Natural killer cell (primary cell): ENCODE results near the gene OGFR. TPM values are rescaled to one million over a fixed set of nuclear protein-coding genes. Genes with fewer than 3 reads are reported as not detected.
A peak's percentile ranks its signal among the peaks of the same experiment; 100 is the strongest.

Experiments used
- ATAC-seq, 3 donors: fragments of 150-1000 bp in 2 of 3; fragments of 200-7000 bp in 1 of 3; cut with Tn5 transposase; 1 replicate in 1 of 3; 2 replicates in 2 of 3; pipeline ENCODE4 v1.10.0; 2021; ENCODE audit warnings: mild to moderate bottlenecking in 2 of 3, moderate library complexity in 2 of 3
- DNase-seq, 2 donors: peaks; one replicate each; pipeline versions ENCODE4 v3.0.0 to v3.0.0-alpha.2; 2013 to 2021; ENCODE audit warnings: mixed read lengths in 1 of 2
- H3K27ac ChIP-seq: one replicate; pipeline ENCODE4 v1.5.1; 2013; ENCODE audit warnings: mild to moderate bottlenecking, low read length
- H3K27me3 ChIP-seq: one replicate; pipeline ENCODE4 v1.6.1; 2013; ENCODE audit warnings: low read length; ENCODE audit not compliant: control insufficient read depth, insufficient read depth
- H3K36me3 ChIP-seq: one replicate; pipeline ENCODE4 v1.6.1; 2013; ENCODE audit warnings: low read length; ENCODE audit not compliant: control insufficient read depth, insufficient read depth
- H3K4me1 ChIP-seq: one replicate; pipeline ENCODE4 v1.6.1; 2013; ENCODE audit warnings: low read length; ENCODE audit not compliant: control insufficient read depth, insufficient read depth
- H3K4me3 ChIP-seq: one replicate; pipeline ENCODE4 v1.5.1; 2013; ENCODE audit warnings: low read length
- H3K9me3 ChIP-seq: one replicate; pipeline ENCODE4 v1.6.1; 2013; ENCODE audit warnings: low read length; ENCODE audit not compliant: control insufficient read depth, insufficient read depth
- H3K27ac Mint-ChIP-seq, 2 donors: one replicate each; pipeline ENCODE4 v1.8.0; 2022; ENCODE audit warnings: mild to moderate bottlenecking in 2 of 2, mixed read lengths in 2 of 2, moderate library complexity in 1 of 2
- H3K27me3 Mint-ChIP-seq, 2 donors: one replicate each; pipeline ENCODE4 v1.8.0; 2022; ENCODE audit warnings: low read depth in 2 of 2, mixed read lengths in 2 of 2
- H3K36me3 Mint-ChIP-seq: one replicate; pipeline ENCODE4 v1.8.0; 2022; ENCODE audit warnings: mixed read lengths
- H3K4me1 Mint-ChIP-seq, 2 donors: one replicate each; pipeline ENCODE4 v1.8.0; 2022; ENCODE audit warnings: mixed read lengths in 2 of 2
- H3K4me3 Mint-ChIP-seq: one replicate; pipeline ENCODE4 v1.8.0; 2022; ENCODE audit warnings: mild to moderate bottlenecking, moderate library complexity, mixed read lengths
- H3K9me3 Mint-ChIP-seq, 2 donors: one replicate each; pipeline ENCODE4 v1.8.0; 2022; ENCODE audit warnings: mixed read lengths in 2 of 2
- WGBS: methylation state at CpG from one replicate; pipeline ENCODE4 v1.1.7; 2013; ENCODE audit warnings: missing lambda C conversion rate; ENCODE audit not compliant: insufficient coverage; 5-methylcytosine and 5-hydroxymethylcytosine counted together
- intact Hi-C: fragments of 100-400 bp; cut with micrococcal nuclease; formaldehyde crosslinking; loops from one replicate; pipeline ENCODE4 v1.14.2; 2022
- total RNA-seq, 4 donors: library from RNA; stranded (reverse); fragments of 120-200 nt in 1 of 4; gene quantifications; one replicate each; pipeline versions ENCODE4 v1.2.3 to v1.2.4, GENCODE V29; 2013 to 2022
- TF ChIP-seq, protein P1 (sequence below): fragments of 200-600 bp; IDR thresholded peaks from one replicate; pipeline ENCODE4 v1.8.0; 2022; ENCODE audit warnings: antibody characterized with exemption

The OGFR gene
- total RNA-seq, 3 donors from 2014 or later (not counting 1 experiment from before 2014, with no cell fraction given): 71.0 to 84.0 (median 83.0) TPM

DNA sequence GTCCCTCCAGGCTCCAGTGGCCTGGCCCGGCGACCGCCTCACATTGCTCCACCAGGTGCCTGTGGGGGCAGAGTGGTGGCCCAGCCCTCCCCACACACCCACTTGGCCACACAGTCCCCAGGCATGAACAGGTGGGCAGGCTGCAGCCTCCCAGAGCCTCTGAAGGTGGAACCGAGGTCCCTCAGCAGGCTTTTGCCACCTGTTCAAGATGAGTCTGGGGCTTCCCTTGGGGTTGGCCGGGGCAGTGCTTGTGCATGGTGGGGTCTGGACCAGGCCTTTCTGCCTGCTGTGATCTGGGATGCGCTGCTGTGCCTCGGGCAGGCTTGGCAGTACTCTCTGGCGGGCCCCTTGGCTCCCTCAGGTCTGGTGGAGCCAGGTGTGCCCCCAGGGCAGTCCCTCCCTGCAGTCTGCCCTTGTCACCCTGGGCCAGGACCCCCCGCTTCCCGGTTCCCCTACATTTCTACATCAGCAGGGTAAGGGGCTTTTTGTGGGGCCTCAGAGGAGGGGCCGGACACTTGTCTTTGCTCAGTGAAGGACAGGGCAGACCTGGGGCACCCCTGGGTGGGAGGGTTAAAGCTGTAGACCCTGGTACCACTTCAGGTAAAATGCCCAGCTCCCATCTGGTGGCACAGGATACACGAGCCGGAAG lies 9.5 kb downstream of the OGFR start:
- Histone ChIP-seq H3K4me3 (no peak overlapping the region), H3K27ac (no peak overlapping the region), H3K4me1 (peaks cover 21% of the 10 kb centered on the region), H3K9me3 (no peaks in the 10 kb centered on the region), H3K27me3 (peaks cover 31% of the 10 kb centered on the region), H3K36me3 (peaks cover 39% of the 10 kb centered on the region)
- Mint-ChIP-seq H3K27ac (no peak overlapping the region), H3K9me3 (no peaks in the 10 kb centered on the region), H3K4me3 (no peak overlapping the region), H3K36me3 (no peaks in the 10 kb centered on the region), H3K4me1 (no peaks in the 10 kb centered on the region), H3K27me3 (peaks cover 0 to 9% of the 10 kb centered on the region in 2 donors)
- ATAC-seq (peak in 1 of 3 donors; percentile 6), DNase-seq (no peak)
- WGBS: 86% methylated on average over 12 of the region's 13 CpGs
- intact Hi-C loops: no loop called here
- TF ChIP-seq, protein P1, sequence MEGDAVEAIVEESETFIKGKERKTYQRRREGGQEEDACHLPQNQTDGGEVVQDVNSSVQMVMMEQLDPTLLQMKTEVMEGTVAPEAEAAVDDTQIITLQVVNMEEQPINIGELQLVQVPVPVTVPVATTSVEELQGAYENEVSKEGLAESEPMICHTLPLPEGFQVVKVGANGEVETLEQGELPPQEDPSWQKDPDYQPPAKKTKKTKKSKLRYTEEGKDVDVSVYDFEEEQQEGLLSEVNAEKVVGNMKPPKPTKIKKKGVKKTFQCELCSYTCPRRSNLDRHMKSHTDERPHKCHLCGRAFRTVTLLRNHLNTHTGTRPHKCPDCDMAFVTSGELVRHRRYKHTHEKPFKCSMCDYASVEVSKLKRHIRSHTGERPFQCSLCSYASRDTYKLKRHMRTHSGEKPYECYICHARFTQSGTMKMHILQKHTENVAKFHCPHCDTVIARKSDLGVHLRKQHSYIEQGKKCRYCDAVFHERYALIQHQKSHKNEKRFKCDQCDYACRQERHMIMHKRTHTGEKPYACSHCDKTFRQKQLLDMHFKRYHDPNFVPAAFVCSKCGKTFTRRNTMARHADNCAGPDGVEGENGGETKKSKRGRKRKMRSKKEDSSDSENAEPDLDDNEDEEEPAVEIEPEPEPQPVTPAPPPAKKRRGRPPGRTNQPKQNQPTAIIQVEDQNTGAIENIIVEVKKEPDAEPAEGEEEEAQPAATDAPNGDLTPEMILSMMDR: no peak

DNA sequence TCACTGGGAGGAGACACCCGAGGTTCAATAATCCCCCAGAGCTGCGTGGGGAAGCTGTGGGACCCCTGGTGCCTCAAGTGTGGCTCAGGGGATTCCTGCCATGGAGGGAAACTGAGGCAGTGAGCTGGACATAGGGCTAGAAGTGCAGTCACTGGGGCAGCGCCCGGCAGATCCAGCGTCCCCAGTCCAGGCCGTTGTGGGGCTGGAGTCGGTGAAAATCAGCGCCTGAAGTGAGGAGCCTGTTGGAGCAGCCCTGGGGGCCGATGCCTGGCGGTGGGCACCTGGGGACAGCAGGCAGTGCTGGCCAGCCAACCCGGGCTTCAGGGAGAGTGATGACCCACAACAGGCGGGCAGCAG lies 10.1 kb downstream of the OGFR start:
- Histone ChIP-seq H3K9me3 (no peaks in the 10 kb centered on the region), H3K4me1 (peaks cover 21% of the 10 kb centered on the region), H3K27me3 (peaks cover 31% of the 10 kb centered on the region), H3K4me3 (no peak overlapping the region), H3K27ac (no peak overlapping the region), H3K36me3 (peaks cover 34% of the 10 kb centered on the region)
- H3K27ac Mint-ChIP-seq: no peak overlapping the region
- ATAC-seq (no peak), DNase-seq (no peak)
- TF ChIP-seq, protein P1: no peak
- no peaks in the 10 kb centered on the region for H3K4me1 Mint-ChIP-seq
- H3K27me3 Mint-ChIP-seq: peaks cover 0 to 9% of the 10 kb centered on the region in 2 donors
- no peaks in the 10 kb centered on the region for H3K36me3 Mint-ChIP-seq
- H3K4me3 Mint-ChIP-seq: no peak overlapping the region
- H3K9me3 Mint-ChIP-seq: no peaks in the 10 kb centered on the region
- WGBS: 81% methylated on average over 12 of the region's 12 CpGs
- intact Hi-C loops: no loop called here

DNA sequence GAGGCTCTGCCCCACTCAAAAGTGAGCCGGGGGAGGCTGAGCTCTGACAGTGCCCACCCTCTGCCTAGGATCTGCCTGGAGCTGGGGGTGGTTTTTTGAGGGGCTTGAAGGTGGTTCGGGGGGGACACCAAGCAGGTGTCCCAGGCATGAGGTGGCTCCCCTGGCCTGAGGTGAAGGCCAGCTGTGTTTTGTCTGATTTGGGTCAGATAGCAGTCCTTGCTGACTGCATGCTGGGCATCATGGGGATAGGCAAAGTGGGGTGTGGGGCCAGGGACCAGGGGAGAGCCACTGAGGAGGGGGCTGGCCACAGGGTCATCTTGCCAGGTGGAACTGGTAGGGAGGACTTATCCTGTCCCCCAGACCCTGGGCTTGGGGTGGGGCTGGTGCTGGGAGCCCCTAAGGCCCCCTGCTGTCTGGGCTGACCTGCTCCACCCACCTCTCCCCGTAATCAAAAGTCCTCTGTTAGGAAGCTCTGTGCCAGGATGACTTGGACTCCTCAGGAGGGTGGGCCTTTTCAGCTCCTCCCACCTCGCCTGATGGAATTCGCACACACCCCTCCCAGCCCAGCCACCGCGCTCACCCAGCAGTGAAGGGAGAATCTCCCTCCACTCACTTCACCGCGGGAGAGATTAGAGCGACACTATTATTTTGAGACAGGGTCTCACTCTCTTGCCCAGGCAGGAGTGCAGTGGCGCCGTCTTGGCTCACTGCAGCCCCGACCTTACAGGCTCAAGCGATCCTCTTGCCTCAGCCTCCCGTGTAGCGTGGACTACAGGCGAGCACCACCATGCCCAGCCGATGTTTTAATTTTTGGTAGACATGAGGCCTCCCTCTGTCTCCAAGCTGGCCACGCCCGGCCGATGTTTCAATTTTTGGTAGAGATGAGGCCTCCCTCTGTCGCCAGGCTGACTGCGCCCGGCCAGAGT lies 10.7 kb downstream of the OGFR start:
- peaks cover 28% of the 10 kb centered on the region for H3K36me3 ChIP-seq
- peaks cover 0 to 10% of the 10 kb centered on the region in 2 donors for H3K27me3 Mint-ChIP-seq
- no peaks in the 10 kb centered on the region for H3K4me1 Mint-ChIP-seq
- ATAC-seq: peak in 1 of 3 donors; percentile 10
- H3K36me3 Mint-ChIP-seq: no peaks in the 10 kb centered on the region
- H3K27me3 ChIP-seq: peaks cover 31% of the 10 kb centered on the region
- H3K4me3 Mint-ChIP-seq: no peak overlapping the region
- TF ChIP-seq, protein P1: no peak
- no peaks in the 10 kb centered on the region for H3K9me3 ChIP-seq
- H3K4me3 ChIP-seq: no peak overlapping the region
- intact Hi-C loops: no loop called here
- no peak overlapping the region for H3K27ac ChIP-seq
- H3K27ac Mint-ChIP-seq: no peak overlapping the region
- H3K9me3 Mint-ChIP-seq: no peaks in the 10 kb centered on the region
- WGBS: 45% methylated on average over 24 of the region's 24 CpGs
- H3K4me1 ChIP-seq: peaks cover 21% of the 10 kb centered on the region
- no peak for DNase-seq
